SK-N-DZ (cell line): Measurements from ENCODE around the gene KDM5A.
A peak's percentile ranks its signal among the peaks of the same experiment; 100 is the strongest.
"Not testable (repeated sequence)": the region's sequence is repeated elsewhere in the genome, so short reads cannot be mapped to it uniquely, and the experiment has no call there.

Experiments
- DNase-seq: peaks from one replicate; pipeline ENCODE4 v3.0.0-alpha.2; 2015; ENCODE audit warnings: low spot score

The KDM5A gene

GRCh38 chr12:240566-240965 lies 148.6 kb downstream of the KDM5A start:
- DNase-seq, result no peak

GRCh38 chr12:238736-239398 lies 150.3 kb downstream of the KDM5A start:
- no peak for DNase-seq

- no peak for DNase-seq
Measured at GRCh38 chr12:238116-238515, 151.0 kb downstream of the KDM5A start.

GRCh38 chr12:237026-237815 lies 151.9 kb downstream of the KDM5A start:
- DNase-seq, result no peak

GRCh38 chr12:236445-236844 lies 152.7 kb downstream of the KDM5A start:
- no peak for DNase-seq

- not testable (repeated sequence) for DNase-seq
Measured at GRCh38 chr12:235967-236366, 153.2 kb downstream of the KDM5A start.

- no peak for DNase-seq
Measured at GRCh38 chr12:234891-235415, 154.2 kb downstream of the KDM5A start.

- no peak for DNase-seq
Measured at GRCh38 chr12:234019-234418, 155.1 kb downstream of the KDM5A start.

GRCh38 chr12:233615-233968 lies 155.5 kb downstream of the KDM5A start:
- DNase-seq, result no peak

- peak; percentile 30 for DNase-seq
Measured at GRCh38 chr12:232731-233614, 156.1 kb downstream of the KDM5A start.

- no peak for DNase-seq
Measured at GRCh38 chr12:230925-231671, 158.0 kb downstream of the KDM5A start.
